Mesenteric fat pad (tissue), 1 donor: ENCODE results near the gene LSM5. TPM values are rescaled to one million over a fixed set of nuclear protein-coding genes. Genes with fewer than 3 reads are reported as not detected.
"Not testable (repeated sequence)": the region's sequence is repeated elsewhere in the genome, so short reads cannot be mapped to it uniquely, and the experiment has no call there.

Source experiments
- DNase-seq: peaks from one replicate; pipeline ENCODE4 v3.0.0-alpha.2; 2020; ENCODE audit warnings: low spot score
- total RNA-seq: library from RNA; stranded (reverse); fragmentation: NEBNext Ultra II Directional; extraction: Animal tissue kit (Norgen Biotek cat#: 25700); gene quantifications from one replicate; pipeline ENCODE4 v1.2.1, GENCODE V29; 2021
- donor health status: DM: yes; HTN: yes; CAD: no.

The LSM5 gene
- total RNA-seq, 1 donor from 2014 or later = 22.5 TPM

GRCh38 chr7:32506266-32507054 is 16.3 kb upstream of the LSM5 start:
- DNase-seq = no peak

- no peak for DNase-seq
Measured at GRCh38 chr7:32502728-32503127, 12.5 kb upstream of the LSM5 start.

- DNase-seq = no peak
Measured at GRCh38 chr7:32501522-32501921, 11.3 kb upstream of the LSM5 start.

GRCh38 chr7:32500922-32501341 is 10.8 kb upstream of the LSM5 start:
- DNase-seq = no peak

GRCh38 chr7:32500216-32500615 is 10.0 kb upstream of the LSM5 start:
- not testable (repeated sequence) for DNase-seq

- DNase-seq = not testable (repeated sequence)
Measured at GRCh38 chr7:32499755-32500154, 9.6 kb upstream of the LSM5 start.

- no peak for DNase-seq
Measured at GRCh38 chr7:32496052-32496813, 6.1 kb upstream of the LSM5 start.

GRCh38 chr7:32495298-32496051 is 5.3 kb upstream of the LSM5 start, which contains the start of gene AVL9:
Gene AVL9, plus strand, starts transcription at chr7:32495489. Its CDS starts 221 bp downstream, at chr7:32495710.
- peak; percentile 99 for DNase-seq

- no peak for DNase-seq
Measured at GRCh38 chr7:32494946-32495297, 4.7 kb upstream of the LSM5 start.

- no peak for DNase-seq
Measured at GRCh38 chr7:32489788-32490126, 423 bp downstream of the LSM5 start.

- DNase-seq = no peak
Measured at GRCh38 chr7:32481921-32482320, 8.3 kb downstream of the LSM5 start.

- DNase-seq = no peak
Measured at GRCh38 chr7:32481176-32481575, 9.0 kb downstream of the LSM5 start.

- no peak for DNase-seq
Measured at GRCh38 chr7:32479574-32480200, 10.5 kb downstream of the LSM5 start.

GRCh38 chr7:32477649-32477980 is 12.6 kb downstream of the LSM5 start:
- no peak for DNase-seq

GRCh38 chr7:32476816-32477648 is 13.1 kb downstream of the LSM5 start:
- DNase-seq = no peak

GRCh38 chr7:32474008-32474407 is 16.2 kb downstream of the LSM5 start:
- DNase-seq = no peak

GRCh38 chr7:32472015-32472414 is 18.2 kb downstream of the LSM5 start:
- no peak for DNase-seq

- no peak for DNase-seq
Measured at GRCh38 chr7:32470871-32471270, 19.3 kb downstream of the LSM5 start.

GRCh38 chr7:32470004-32470403 is 20.2 kb downstream of the LSM5 start:
- DNase-seq = not testable (repeated sequence)

GRCh38 chr7:32464641-32465416 is 25.4 kb downstream of the LSM5 start:
- DNase-seq = not testable (repeated sequence)
